T47D (cell line): Measurements from ENCODE around the gene HGFAC.
"Not testable (repeated sequence)": the region's sequence is repeated elsewhere in the genome, so short reads cannot be mapped to it uniquely, and the experiment has no call there.

Experiments
- DNase-seq, 2 experiments: peaks; one replicate each; pipeline versions ENCODE4 v3.0.0 to v3.0.0-alpha.2; 2011 to 2012; ENCODE audit warnings: low read depth in 1 of 2, low spot score in 1 of 2
- JUND ChIP-seq: IDR thresholded peaks from 2 replicates; pipeline ENCODE4 v1.6.1; 2012; ENCODE audit warnings: low read depth
- in situ Hi-C: cut with HindIII; loops from 2 replicates; pipeline ENCODE4 v1.10.0; 2016; ENCODE audit warnings: low sequenced_read_pairs, low pct_unique_long_range_greater_than_20kb

Gene HGFAC

GRCh38 chr4:3450643-3451042 is 8.9 kb downstream of the HGFAC start:
- DNase-seq = no peak
- TF ChIP-seq JUND = no peak
- in situ Hi-C loops = no loop called here

DNA sequence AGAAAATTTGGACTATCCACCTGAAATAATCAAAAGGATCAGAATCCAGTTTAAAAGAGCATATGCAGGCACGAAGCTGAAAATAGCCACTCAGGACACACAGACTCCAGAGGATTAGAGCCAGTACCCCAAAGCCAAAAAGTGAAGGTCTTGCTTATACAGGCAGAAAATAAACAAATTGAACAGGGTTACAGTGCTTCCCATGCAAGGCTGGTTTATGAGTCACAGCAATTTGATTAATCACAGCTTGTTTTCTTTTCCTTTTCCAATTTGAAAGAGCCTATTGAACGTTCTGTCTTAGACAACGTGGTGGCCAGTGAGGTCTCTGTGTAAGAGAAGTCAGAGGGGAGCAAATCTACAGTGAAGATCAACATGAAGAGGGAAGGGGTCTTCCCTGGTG is 10.2 kb downstream of the HGFAC start:
- in situ Hi-C loops = no loop called here
- no peak for DNase-seq
- no peak for TF ChIP-seq JUND

DNA sequence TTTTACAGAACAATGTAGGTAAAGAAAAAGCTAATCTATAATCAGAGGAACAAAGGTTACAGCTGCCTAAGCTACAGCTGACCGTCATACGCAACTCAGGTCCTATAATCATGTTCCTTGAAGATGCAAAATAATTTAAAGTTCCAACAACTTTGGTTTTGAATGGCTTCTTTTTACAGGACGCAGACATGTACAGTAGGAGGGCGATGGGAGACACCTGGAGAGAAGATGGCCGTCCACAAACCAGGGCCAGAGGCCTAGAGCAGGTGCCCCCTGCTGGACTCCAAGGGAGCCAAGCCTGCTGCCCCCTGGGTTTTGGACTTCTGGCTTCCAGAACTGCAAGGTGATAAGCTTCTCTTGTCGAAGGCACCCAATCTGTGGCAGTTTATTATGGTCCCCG is 10.6 kb downstream of the HGFAC start:
- no peak for DNase-seq
- TF ChIP-seq JUND = no peak
- in situ Hi-C loops = no loop called here

DNA sequence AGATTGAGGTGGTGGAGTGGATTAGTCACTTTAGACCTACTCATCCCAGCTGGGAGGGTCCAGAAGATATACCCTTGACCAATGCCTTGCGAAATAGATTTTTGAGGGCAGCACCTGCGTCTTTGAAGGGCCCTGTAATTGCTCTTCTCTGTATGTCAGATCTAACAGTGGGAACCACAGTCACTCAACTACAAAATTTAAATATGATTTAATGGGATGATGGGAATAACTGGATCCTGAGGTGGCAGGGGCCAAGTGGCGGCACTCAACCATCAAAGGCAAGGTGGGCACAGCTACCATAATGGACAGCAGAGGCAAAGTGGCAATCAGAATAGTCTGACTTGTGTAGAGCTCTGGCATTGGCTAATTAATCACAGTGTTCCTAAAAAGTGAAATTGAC is 13.8 kb downstream of the HGFAC start:
- DNase-seq, in situ Hi-C loops: not testable (repeated sequence)

DNA sequence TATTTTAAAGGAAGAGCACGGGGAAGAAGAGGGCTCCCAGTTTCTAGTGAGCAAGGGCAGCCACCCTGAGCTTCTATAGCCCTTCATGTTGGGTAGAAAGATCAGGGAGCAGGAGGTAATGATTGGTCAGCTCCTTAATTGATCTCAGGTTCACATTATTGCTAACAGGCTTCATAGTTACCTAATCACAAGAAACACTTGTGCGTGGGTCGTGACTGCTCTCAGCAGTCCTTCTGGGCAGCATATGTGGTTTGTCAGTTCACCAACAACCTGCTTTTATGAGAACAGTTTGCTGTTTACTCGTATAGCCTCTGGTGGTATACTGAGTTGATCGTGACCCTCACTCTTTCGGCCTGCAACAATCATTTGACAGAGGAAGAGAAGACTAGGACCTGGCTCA is 16.6 kb downstream of the HGFAC start:
- no peak for DNase-seq
- in situ Hi-C loops = no loop called here
- no peak for TF ChIP-seq JUND

DNA sequence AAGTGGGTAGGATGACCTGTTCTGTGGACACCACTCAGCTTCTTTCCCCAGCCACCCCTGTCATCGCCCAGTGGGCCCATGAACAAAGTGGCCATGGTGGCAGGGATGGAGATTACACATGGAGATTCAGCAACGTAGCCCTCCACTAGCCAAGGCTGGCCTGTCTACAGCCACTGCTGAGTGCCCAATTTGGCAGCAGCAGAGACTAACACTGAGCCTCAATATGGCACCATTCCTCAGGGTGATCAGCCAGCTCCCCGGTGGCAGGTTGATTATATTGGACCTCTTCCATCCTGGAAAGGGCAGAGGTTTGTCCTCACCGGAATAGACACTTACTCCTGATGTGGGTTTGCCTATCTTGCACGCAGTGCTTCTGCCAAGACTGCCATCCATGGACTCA is 17.4 kb downstream of the HGFAC start:
- in situ Hi-C loops = not testable (repeated sequence)

GRCh38 chr4:3460926-3461325 is 19.2 kb downstream of the HGFAC start:
- no peak for DNase-seq
- in situ Hi-C loops = no loop called here
- no peak for TF ChIP-seq JUND

More for the DNA sequence above, 17.4 kb downstream of the HGFAC start:
- not testable (repeated sequence) for DNase-seq

- in situ Hi-C loops = no loop called here
- DNase-seq = peak; percentile 84 to 98
- no peak for TF ChIP-seq JUND
Observed at GRCh38 chr4:3461515-3462291, 19.9 kb downstream of the HGFAC start.

- no peak for TF ChIP-seq JUND
Observed at GRCh38 chr4:3462321-3462789, 20.6 kb downstream of the HGFAC start.

DNA sequence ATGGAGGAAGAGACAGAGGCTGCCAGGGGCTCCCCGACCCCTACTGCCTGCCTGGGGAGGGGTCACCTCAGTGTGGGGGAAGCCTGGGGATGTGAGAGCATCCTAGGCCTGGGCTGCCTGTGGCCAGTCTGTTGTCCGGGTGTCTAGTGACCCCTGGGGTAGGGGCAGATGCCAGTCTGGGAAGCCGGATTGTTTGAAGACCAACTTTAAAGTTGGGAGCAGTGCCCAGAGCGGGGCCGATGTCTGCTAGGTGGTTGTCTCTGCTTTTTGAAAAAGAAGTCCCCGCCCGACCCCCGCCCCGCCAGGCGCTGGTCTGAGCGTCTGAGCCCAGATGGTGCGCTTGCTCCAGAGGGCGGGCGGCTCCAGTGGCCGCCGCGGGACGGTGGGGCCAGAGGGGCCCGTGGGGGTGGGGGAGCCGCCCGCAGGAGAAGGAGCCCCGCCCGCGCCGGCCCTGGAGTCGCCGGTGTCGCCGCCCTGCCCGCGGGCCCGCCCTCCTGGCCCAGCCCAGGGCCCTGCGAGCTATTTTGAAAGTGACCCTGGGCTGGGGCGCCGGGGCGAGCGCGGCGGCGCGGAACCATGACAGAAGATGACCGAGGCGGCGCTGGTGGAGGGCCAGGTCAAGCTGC is 21.1 kb downstream of the HGFAC start, which contains the start of gene DOK7:
TSS of gene DOK7 (plus strand) at position 517 of the 626 bp plus-strand sequence. CDS start at position 587, 70 bp downstream.
- no peak for TF ChIP-seq JUND
- DNase-seq = peak in 1 of 2 experiments; percentile 60
- in situ Hi-C loops = no loop called here

More at GRCh38 chr4:3462321-3462789, 20.6 kb downstream of the HGFAC start:
- in situ Hi-C loops = no loop called here
- peak in 1 of 2 experiments; percentile 53 for DNase-seq

DNA sequence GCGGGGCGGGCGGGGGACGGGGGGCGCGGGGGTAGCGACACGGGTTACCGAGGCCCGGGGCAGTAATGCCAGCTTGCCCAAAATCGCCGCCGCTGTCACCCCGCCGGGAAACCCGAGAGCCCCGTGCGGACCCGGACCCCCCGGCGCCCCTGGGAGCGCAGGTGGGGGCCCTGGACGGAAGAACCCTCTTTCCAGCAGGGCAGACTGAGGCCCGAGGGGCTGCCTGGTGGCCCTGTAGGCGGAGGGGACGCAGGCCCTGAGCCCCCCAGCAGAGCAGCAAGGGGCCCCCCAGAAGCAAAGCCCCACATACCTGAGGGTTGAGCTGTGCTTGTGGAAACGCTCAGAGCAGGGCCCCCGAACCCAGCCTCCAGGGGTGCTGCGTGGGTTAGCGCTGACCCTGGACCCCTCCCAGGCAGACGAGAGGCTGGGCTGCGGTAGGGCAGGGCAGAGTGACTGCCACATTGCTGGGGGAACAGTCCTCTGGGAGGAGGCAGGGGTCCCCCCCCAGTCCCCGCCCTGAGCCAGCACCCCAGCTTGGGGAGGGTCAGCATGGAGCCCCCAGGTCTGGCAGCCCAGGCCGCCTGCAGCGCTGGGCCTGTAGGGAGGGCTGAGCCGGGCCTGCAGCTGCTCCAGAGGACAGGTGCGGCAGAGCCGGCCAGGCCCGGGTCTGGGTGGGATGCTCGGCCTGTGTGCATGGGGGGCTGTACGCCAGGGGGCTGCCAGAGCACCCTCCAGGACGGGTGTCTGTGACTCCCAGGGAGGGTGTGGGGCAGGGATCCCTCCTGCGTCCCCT is 22.0 kb downstream of the HGFAC start:
- in situ Hi-C loops = no loop called here
- TF ChIP-seq JUND = no peak
- no peak for DNase-seq

DNA sequence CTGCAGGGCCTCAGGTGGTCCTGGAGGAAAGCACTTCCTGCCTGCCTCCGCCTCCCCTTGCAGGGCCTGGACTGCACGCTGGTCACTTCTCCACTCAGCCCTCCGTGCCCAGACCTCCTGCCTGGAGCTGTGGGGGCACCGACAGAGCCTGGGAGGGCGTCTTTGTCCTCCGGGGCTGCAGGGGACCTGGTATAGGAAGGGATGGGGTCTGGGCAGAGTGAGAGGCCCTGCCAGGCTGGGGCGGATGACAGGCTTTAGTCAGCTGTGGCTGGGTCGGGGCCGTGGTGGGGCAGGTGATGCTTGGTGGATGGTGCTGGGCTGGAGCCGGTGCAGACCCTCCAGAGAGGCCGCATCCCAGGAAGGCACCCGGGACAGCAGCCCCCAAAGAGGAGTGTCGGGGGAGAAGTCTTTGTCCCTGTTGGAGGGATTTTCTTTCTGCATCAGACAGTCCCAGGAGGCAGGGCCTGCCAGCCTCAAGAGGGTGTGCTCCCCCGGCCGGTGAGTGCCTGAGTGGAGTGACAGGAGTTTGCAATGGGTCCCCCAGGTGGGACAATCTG is 22.7 kb downstream of the HGFAC start:
- TF ChIP-seq JUND = no peak
- no peak for DNase-seq
- in situ Hi-C loops = no loop called here
